Measurements from ENCODE around the gene DIS3L2.
"Not testable (repeated sequence)": the region's sequence is repeated elsewhere in the genome, so short reads cannot be mapped to it uniquely, and the experiment has no call there.

The DIS3L2 gene

DNA sequence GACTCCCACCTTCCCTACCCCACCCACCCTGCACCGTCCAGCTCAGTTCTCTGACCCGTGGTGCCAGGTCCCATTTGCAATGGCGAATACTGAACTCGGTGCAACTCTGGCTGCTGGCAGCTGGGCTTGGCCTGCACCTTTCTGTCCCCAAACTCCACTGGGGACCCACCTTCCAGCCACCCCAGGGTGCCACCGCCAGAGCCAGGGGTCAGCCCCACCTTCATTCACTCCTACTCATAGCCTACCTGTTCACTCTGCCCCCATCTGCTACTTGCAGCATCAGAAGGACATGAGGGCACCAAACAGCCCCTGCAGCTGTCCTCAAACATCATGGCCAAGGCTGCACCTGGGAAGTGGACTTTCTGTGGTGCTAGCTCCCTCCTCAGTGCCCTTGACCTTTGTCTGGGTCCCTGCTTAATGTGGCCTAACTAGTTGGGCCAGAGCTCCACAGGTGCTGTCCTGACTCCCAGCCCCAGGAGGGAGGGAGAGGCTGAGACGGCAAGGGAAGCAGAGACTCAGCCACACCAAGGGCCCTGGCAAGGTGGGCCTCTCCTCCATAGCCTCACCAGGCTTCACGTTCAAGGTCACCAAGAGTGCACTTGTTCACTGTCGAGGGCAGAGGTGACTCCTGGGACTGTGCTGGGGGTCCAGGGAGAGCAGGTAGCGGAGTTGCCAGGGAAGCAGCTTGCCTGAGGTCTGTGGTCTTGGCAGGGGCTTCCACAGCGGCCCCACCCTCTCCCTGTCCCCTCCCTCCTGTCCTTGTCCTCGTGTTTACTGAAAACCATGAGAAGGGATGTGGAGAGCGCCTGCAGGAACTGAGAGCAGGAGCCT is 365.0 kb downstream of the DIS3L2 start:
- not testable (repeated sequence) for DNase-seq

DNA sequence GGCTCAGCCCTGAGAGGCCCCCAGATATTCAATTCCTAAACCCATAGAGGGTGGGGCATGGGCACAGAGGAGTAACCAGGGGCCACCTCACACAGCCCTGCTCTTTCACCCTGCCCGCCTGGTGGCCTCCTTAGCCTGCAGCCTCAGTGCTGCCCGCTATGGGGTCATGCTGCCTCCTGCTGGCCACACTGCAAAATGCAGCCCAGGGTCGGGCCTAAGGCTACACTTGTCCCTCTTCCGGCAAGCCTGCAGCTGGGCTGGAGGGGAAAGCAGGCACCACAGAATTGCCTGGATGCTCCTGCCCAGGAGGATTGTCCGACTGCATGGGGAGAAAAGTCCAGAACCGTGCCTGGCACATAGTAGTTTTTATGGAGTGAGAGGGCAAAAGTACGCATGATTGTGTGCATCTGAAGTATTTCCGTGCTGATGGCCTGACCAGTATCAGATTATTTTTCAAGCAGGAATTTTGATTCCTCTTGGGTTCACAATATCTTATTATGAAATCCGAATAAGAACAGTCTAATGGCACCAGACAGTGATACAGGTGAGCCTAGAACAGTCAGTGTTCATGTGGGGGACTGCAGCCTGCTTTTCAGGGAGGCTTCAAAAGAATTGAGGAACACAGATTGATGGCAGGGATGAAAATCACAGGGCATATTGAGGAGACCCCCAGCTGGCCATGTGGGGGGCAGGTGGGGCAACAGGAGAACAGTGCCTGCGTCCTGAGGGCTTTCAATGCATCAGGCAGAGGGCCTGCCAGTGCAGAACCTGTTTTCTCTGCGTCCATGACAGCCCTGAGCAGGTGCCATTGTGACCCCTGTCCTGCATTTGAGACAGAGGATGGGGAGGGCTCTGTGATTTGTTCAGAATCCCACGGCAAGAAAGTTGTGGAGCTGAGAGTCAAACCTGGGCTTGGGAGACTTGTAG is 365.9 kb downstream of the DIS3L2 start:
- DNase-seq: peak; percentile 48

DNA sequence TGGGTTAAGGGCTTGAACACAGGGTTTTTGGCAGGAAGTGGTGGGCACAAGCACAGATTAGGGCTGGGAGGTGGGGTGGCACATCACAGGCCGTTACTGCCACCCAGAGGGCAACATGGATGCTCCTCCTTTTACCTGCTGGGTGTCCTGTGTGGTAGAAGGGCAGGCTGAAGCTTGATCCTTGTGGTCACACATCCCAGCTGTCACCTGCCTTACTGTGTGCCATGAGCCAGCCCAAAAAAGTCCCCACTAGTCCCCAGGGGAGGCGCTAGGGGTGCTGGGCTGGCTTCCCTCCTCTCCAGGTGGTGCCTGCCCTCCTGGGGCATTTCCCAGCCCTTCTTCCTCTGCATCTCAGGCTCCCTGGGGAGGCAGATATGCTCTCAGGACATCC is 366.5 kb downstream of the DIS3L2 start:
- DNase-seq: no peak

DNA sequence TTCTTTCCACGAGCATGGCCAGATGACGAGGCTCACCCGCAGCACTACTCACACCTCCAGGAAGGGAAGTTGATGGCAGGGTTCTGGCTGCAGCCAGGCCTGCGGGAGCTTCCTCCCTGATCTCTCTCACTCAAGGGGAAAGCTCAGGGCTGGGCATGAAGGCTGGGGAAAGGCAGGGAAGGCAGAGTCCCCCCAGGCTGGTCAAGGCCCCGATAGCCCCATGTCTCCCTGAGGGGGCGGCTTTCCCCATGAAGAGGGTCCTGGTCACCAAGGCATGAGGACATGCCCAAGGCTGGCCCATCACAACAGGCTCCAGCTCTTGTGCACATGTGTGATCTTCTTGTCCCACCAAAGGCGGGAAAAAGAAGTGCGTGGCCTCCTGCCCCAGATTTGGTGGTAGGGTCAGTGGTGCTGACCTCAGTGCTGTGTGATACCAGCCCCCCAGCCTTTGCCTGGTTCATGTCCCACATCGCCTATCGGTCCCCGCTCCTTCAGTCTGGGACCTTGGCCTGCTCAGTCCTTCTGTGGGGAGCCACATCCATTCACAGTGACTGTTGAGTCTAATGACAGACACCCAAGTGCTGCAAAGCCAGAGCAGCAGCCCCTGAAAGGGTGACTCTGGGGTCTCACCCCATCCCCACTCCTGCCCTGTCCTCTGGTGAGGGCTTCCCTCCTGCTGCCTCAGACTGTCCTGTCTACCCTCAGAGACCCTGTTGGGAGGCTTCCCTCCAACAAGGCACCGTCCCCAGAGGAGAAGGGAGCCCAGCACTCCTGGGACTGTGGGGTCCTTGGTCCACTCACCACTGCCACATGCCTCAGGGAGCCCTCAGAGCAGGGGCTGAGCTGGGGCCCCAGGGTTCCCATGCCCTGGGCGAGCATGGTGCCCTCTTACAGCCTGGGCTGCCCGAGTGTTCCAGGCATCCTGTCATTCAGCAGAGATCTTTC is 367.3 kb downstream of the DIS3L2 start:
- no peak for DNase-seq

DNA sequence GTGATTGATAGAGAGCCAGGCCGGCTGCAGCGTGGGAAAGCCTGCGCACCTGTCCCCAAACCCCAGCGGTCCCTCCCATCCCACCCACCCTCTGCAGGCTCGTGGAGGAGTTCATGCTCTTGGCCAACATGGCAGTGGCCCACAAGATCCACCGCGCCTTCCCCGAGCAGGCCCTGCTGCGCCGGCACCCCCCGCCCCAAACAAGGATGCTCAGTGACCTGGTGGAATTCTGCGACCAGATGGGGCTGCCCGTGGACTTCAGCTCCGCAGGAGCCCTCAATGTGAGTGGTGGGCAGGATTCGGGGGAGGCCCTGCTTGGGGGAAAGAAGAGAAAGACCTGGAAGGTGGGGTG is 368.2 kb downstream of the DIS3L2 start:
- no peak for DNase-seq

DNA sequence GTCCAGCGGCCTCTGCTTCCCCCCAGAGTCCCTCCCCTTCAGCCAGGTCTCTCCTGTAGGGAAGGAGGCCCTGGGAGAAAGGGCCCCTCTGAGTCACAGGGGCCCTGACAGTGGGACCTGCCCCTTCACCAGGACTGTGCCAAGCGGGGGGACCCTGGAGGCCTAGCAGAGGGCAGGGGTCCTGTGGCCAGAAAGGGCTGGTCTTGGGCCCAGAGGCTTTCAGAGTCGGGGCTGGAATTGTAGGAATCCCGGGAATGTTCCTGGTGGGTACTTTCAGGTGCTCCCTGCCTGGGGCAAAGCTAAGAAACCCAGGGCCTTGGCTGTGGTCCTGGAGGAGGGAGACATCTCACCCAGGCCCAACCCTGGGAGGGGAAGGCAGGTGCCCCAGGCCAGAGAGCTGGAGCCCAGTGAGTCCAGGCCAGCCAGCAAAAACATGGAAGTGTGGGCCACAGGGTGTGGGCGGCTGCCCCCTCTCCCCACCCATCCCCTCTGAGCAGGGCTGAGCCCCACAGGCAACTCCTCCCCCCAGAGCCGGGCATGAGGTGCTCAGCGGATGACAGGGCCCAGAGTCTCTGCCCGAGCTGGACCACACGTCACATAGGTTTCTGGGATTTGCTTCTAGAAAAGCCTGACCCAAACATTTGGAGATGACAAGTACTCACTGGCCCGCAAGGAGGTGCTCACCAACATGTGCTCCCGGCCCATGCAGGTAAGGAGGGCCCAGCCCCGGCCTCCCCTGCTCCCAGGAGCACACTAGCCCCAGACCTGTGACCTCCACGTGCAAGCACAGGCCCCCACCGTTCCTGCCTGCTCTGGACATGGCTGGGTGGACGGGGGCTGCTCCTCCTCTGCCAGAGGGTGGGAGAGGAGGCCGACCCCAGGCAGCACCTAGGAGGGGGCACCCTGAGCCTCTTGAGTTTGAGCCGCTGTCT is 368.8 kb downstream of the DIS3L2 start:
- DNase-seq: no peak

GRCh38 chr2:232331061-232331460 is 369.5 kb downstream of the DIS3L2 start:
- not testable (repeated sequence) for DNase-seq

- DNase-seq: not testable (repeated sequence)
Observed at GRCh38 chr2:232331641-232332040, 370.1 kb downstream of the DIS3L2 start.

DNA sequence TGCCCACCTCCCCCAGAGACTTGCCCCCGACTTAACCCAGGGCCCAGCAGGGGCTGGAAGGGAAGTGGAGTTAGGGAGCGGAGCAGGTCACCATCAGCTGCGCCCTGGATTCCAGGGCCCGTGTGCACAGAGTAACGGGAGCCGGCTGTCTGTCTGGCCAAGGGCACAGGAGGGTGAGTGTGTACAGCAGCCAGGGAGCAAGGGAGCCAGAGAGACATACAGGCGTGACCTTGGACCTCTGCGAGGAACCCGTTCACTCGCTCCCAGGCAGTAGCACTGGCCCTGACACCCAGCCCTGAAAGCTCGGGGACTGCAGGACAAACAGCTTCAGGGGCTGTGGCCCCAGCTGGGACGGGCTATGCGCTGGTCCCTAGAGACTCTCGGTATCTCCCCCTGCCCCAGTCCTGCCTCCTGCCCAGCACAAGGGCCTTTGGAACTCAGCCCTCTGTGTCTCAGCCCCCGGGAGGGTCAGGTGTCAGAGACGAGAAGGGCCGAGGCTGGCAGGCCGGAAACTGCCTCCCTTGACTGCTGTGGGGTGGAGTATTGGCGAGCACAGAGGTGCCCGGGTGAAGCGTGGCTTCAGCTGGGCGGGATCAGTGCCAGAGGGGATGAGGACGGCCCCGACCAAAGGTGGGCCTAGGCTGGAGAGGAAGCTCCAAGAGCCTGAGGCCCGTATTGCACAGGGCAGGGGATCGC is 370.9 kb downstream of the DIS3L2 start:
- not testable (repeated sequence) for DNase-seq

GRCh38 chr2:232332940-232333259 is 371.4 kb downstream of the DIS3L2 start:
- no peak for DNase-seq

GRCh38 chr2:232333361-232334135 is 372.0 kb downstream of the DIS3L2 start:
- no peak for DNase-seq

DNA sequence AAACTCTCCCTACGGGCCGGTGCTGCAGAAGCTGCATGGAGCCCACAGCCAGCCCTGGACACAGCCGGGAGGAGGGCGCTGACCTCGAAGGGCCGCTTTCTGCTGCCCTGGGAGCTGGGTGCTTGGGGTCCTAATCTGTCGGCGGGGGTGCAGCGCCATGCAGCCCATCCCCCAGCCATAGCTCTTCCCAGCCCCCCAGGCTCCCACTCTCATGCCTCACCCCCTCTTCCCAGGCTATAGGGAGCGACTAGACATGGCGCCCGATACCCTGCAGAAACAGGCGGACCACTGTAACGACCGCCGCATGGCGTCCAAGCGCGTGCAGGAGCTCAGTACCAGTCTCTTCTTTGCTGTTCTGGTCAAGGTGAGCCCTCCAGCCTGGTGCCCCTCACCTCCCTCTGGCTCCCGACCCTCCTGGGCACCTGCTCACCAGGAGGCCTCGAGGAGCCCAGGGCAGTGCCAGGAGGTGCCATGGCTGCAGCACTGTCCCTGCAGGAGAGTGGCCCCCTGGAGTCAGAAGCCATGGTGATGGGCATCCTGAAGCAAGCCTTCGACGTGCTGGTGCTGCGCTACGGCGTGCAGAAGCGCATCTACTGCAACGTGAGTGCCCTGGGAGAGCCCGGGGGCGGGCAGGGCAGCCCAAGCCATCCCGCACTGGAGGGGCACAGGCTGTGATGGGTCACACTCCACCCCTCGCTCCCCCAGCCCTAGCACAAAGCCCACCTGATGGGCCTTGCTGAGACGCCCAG is 372.8 kb downstream of the DIS3L2 start:
- DNase-seq: not testable (repeated sequence)

GRCh38 chr2:232334885-232335205 is 373.3 kb downstream of the DIS3L2 start:
- not testable (repeated sequence) for DNase-seq

DNA sequence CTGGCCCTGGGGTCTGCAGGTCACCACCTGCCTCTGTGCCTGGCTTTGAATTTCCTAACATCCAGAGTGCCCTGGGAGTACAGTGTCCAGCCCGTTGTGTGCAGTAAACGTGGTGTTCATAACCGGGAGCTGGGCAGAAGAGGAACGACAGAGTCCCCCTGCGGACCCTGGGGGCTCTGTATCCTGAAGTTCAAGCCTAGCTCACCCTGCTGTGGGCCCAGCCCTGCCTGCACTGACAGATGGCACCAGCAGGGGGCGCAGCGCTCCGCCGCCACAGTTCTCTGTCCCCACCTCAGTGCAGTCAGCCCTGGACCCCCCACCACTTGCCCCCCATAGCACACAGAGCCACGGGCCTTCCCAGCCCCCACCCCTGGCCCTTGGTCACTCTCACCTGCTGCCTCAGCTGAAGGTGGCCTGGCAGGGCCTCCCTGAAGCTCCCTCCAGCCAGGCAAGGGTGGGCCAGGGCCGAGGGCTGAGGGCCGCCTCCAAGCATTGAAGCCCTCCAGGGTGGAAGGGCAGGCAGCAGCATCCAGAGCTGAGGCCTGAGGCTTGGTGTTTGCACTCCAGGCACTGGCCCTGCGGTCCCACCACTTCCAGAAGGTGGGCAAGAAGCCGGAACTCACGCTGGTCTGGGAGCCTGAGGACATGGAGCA is 373.8 kb downstream of the DIS3L2 start:
- DNase-seq: not testable (repeated sequence)

- no peak for DNase-seq
Observed at GRCh38 chr2:232335859-232336215, 374.3 kb downstream of the DIS3L2 start.

GRCh38 chr2:232336241-232336736 is 374.8 kb downstream of the DIS3L2 start:
- no peak for DNase-seq

DNA sequence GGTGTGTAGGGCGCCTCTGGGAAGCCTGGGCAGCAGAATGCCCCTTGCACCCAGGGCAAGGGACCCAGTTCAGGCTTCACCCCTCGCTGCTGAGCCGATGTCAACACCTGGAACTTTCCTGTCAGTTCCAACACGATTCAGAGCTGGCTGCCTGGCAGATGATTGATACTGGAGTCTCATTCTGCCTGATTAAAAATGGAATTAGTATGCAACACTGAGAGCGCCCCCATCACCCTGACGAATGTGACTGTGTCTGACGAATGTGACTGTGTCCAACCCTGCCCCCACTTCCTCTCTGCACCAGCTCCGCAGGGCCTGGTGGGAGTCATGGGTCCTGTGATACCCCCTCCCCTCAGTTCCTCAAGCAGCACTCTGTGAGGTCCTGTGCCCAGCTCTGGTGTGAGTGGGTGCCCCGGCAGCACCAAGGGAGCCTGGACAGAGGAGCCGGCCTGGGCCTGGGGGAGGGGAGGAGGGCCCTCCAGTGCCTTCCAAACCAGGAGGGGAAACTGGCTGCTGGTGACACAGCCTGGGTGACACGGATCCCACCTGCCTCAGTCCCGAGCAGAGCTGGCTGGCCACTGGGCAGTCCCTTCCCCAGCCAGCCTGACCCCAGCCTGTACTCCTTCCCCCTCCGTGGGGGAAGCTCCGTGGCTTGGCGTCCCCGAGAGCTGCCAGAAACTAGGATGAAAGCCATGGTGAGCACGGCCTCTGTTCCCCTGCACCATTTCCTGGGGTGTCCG is 375.6 kb downstream of the DIS3L2 start:
- no peak for DNase-seq

Measured in fibroblast of skin of back (primary cell).